GM10248 (cell line): ENCODE data around the gene CD6.
"Not testable (repeated sequence)": the region's sequence is repeated elsewhere in the genome, so short reads cannot be mapped to it uniquely, and the experiment has no call there.

Source experiments
- CTCF ChIA-PET: fragments of 300-600 bp; sonication (Branson Sonifier 250); formaldehyde crosslinking; extraction: SDS; loops from one replicate; lab custom pipeline; 2021; ENCODE audit warnings: antibody characterized with exemption; lab: Yijun Ruan, JAX
- POLR2A ChIA-PET: fragments of 350-650 bp; sonication (Branson Sonifier 250); formaldehyde crosslinking; extraction: SDS; loops from one replicate; lab custom pipeline; 2020; ENCODE audit warnings: antibody characterized with exemption; lab: Yijun Ruan, JAX
- DNase-seq: peaks from one replicate; pipeline ENCODE4 v3.0.0; 2012; ENCODE audit errors: extremely low spot score
- TF ChIP-seq, protein P1 (sequence below): IDR thresholded peaks from 2 replicates; pipeline ENCODE4 v1.5.1; 2012; ENCODE audit warnings: mild to moderate bottlenecking, low read depth; ENCODE audit errors: extremely low read depth, missing control alignments, control extremely low read depth

Gene CD6

DNA sequence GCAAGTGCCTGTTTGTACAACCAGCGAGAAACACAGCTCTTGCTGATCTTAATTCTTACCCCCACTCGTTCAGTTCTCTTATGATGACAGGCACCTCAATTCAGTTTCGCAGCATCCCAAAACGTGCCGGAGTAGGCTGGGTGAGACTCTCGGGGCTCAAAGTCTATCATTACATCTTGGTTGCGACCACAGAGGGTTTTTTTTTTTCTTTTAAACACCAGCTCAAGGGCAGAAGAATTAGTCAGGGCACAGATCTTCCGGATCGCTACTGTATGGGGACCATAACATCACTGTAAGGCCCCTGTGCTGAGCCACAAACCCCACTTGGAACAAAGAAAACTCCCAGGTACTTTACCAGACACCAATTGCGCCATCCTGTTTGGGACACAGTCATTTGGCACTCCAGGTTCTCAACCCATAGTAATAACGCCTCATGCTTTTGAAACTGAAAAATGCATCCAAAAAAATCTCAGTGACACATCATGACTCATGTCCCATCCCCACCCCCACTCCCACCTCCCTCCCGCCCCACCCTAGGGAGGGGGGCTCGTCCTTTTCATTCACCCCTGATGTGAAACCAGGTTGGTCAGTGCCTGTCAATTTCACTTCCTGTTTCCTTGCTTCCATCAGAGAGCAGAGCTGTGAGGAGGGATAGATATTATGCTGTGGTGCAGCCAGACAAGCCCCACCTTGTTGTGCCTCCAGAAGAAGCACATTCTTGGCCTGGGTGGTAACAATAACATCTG lies 89.8 kb downstream of the CD6 start:
- TF ChIP-seq, protein P1, sequence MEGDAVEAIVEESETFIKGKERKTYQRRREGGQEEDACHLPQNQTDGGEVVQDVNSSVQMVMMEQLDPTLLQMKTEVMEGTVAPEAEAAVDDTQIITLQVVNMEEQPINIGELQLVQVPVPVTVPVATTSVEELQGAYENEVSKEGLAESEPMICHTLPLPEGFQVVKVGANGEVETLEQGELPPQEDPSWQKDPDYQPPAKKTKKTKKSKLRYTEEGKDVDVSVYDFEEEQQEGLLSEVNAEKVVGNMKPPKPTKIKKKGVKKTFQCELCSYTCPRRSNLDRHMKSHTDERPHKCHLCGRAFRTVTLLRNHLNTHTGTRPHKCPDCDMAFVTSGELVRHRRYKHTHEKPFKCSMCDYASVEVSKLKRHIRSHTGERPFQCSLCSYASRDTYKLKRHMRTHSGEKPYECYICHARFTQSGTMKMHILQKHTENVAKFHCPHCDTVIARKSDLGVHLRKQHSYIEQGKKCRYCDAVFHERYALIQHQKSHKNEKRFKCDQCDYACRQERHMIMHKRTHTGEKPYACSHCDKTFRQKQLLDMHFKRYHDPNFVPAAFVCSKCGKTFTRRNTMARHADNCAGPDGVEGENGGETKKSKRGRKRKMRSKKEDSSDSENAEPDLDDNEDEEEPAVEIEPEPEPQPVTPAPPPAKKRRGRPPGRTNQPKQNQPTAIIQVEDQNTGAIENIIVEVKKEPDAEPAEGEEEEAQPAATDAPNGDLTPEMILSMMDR, result no peak
- ChIA-PET CTCF (interaction anchor here (0.7 to 1.3 kb wide), 6 partner anchors 68 to 112 kb away, joined by 3 read pairs; no protein-coding TSS in a partner anchor), POLR2A (interaction anchor here (0.5 to 1.2 kb wide), 6 partner anchors 19 to 148 kb away, joined by 3 to 5 read pairs (median 3); partner anchors contain the start of gene TMEM109)
- DNase-seq, result peak; percentile 75

GRCh38 chr11:61062181-61062930 lies 90.9 kb downstream of the CD6 start:
- ChIA-PET CTCF (interaction anchor here (0.9 to 1.6 kb wide), 4 partner anchors 10 to 67 kb away, joined by 3 read pairs; no protein-coding TSS in a partner anchor), POLR2A (interaction anchor here (0.7 to 0.8 kb wide), 2 partner anchors 20 to 149 kb away, joined by 4 to 5 read pairs; partner anchors contain the start of gene TMEM109)
- DNase-seq, result no peak
- TF ChIP-seq, protein P1, result no peak

- CTCF ChIA-PET, result interaction anchor here (1.1 to 1.5 kb wide), 3 partner anchors 8 to 64 kb away, joined by 3 to 5 read pairs (median 4); no protein-coding TSS in a partner anchor
- DNase-seq, POLR2A ChIA-PET: not testable (repeated sequence)
Observed at GRCh38 chr11:61065236-61065635, 93.8 kb downstream of the CD6 start.

- CTCF ChIA-PET, result interaction anchor here (1.1 to 2.2 kb wide), 3 partner anchors 7 to 14 kb away, joined by 3 to 5 read pairs (median 5); no protein-coding TSS in a partner anchor
- DNase-seq, result no peak
- TF ChIP-seq, protein P1, result no peak
- POLR2A ChIA-PET, result no interaction called here
Observed at GRCh38 chr11:61065955-61066638, 94.6 kb downstream of the CD6 start.

GRCh38 chr11:61066645-61067044 lies 95.2 kb downstream of the CD6 start:
- TF ChIP-seq, protein P1, result no peak
- CTCF ChIA-PET, result interaction anchor here (1.2 to 2.2 kb wide), 4 partner anchors 10 to 24 kb away, joined by 3 to 7 read pairs (median 5); no protein-coding TSS in a partner anchor
- POLR2A ChIA-PET, result no interaction called here
- DNase-seq, result no peak

GRCh38 chr11:61067782-61068446 lies 96.4 kb downstream of the CD6 start:
- DNase-seq, result no peak
- TF ChIP-seq, protein P1, result no peak
- POLR2A ChIA-PET, result no interaction called here
- CTCF ChIA-PET, result interaction anchor here (1.2 to 2.2 kb wide), 4 partner anchors 11 to 25 kb away, joined by 3 to 7 read pairs (median 5); no protein-coding TSS in a partner anchor
